ENCODE measurements around the gene STARD8. TPM values are rescaled to one million over a fixed set of nuclear protein-coding genes. Genes with fewer than 3 reads are reported as not detected.

The STARD8 gene
- total and polyA plus RNA-seq, 2 donors (not counting 1 experiment from before 2014, with no cell fraction given): 0.33 to 0.54 TPM

DNA sequence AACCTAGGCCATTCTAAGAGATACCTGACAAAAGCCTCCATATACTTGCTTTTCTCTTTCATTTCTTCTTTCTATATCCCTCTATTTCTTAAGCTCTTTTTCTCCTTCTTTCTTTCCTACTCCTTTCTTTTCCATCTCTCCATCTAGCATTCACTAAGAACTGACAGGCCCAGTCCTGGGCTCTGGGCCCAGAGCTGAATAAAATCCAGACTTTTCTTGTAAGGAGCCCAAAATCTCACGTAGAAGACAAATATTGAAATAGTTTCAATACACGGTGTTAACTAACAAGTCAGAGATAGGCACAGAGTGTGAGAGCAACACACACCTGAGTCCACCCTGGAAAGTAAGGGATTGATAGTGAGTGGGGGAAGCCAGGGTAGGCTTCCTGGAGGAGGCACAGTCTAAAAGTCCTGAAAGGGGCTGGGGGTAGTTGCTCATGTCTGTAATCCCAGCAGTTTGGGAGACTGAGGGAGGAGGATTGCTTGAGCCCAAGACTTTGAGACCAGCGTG lies 108.2 kb downstream of the STARD8 start:
- TF ChIP-seq EZH2 (IDR thresholded peaks at IDR 0.05; ENCODE audit: borderline replicate concordance, insufficient read depth, low read depth, low read length, poor library complexity, severe bottlenecking): no peak
- TF ChIP-seq, protein P1, sequence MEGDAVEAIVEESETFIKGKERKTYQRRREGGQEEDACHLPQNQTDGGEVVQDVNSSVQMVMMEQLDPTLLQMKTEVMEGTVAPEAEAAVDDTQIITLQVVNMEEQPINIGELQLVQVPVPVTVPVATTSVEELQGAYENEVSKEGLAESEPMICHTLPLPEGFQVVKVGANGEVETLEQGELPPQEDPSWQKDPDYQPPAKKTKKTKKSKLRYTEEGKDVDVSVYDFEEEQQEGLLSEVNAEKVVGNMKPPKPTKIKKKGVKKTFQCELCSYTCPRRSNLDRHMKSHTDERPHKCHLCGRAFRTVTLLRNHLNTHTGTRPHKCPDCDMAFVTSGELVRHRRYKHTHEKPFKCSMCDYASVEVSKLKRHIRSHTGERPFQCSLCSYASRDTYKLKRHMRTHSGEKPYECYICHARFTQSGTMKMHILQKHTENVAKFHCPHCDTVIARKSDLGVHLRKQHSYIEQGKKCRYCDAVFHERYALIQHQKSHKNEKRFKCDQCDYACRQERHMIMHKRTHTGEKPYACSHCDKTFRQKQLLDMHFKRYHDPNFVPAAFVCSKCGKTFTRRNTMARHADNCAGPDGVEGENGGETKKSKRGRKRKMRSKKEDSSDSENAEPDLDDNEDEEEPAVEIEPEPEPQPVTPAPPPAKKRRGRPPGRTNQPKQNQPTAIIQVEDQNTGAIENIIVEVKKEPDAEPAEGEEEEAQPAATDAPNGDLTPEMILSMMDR (IDR thresholded peaks at IDR 0.05): no peak
- no peaks in the 10 kb centered on the region for H4K20me1 ChIP-seq (ENCODE audit: control insufficient read depth, insufficient read depth, low read length, poor library complexity, severe bottlenecking)
- H3K79me2 ChIP-seq (ENCODE audit: control insufficient read depth, insufficient read depth, low read length): no peaks in the 10 kb centered on the region
- H3K4me3 Mint-ChIP-seq: no peak overlapping the region
- H3K27me3 Mint-ChIP-seq: peaks cover 3% of the 10 kb centered on the region
- H3K27ac ChIP-seq (ENCODE audit: low read length in 2 of 2): no peak overlapping the region
- DNase-seq: no peak
- POLR2A ChIA-PET: no interaction called here
- H3K27me3 ChIP-seq (replicated peaks in 1 of 4; ENCODE audit: control extremely low read depth in 1 of 4, control insufficient read depth in 3 of 4, insufficient read depth in 4 of 4, low read length in 3 of 4): no peaks in the 10 kb centered on the region
- no CpG with 5 or more reads among the region's 3 CpGs for WGBS (ENCODE audit: insufficient coverage)
- no peaks in the 10 kb centered on the region for H3K4me1 ChIP-seq (ENCODE audit: control insufficient read depth in 2 of 2, insufficient read depth in 2 of 2, low read length in 2 of 2)
- no peaks in the 10 kb centered on the region for H3K36me3 ChIP-seq (replicated peaks in 1 of 2; ENCODE audit: control extremely low read depth in 1 of 2, control insufficient read depth in 1 of 2, extremely low read depth in 1 of 2, insufficient read depth in 2 of 2, low read length in 1 of 2)
- H3K4me3 ChIP-seq (ENCODE audit: control extremely low read depth in 1 of 5, extremely low read depth in 1 of 5, insufficient read depth in 1 of 5, low read depth in 2 of 5, low read length in 4 of 5): no peak overlapping the region
- H2AFZ ChIP-seq (ENCODE audit: insufficient read depth, low read depth, low read length, poor library complexity, severe bottlenecking): no peak overlapping the region
- intact Hi-C loops (cut with micrococcal nuclease): no loop called here
- H3K9ac ChIP-seq (ENCODE audit: low read length): no peak overlapping the region
- H3K9me3 Mint-ChIP-seq (ENCODE audit: insufficient read depth): no peaks in the 10 kb centered on the region
- H3K9me3 ChIP-seq (ENCODE audit: control extremely low read depth in 1 of 3, control insufficient read depth in 2 of 3, insufficient read depth in 1 of 3, low read length in 2 of 3): no peaks in the 10 kb centered on the region
- no peaks in the 10 kb centered on the region for H3K4me1 Mint-ChIP-seq
- ATAC-seq (ENCODE audit: low read depth): no peak
- CTCF ChIA-PET: no interaction called here
- no peak overlapping the region for H3K27ac Mint-ChIP-seq
- H3K4me2 ChIP-seq (replicated peaks; ENCODE audit: low read depth, low read length, poor library complexity, severe bottlenecking): no peak overlapping the region

DNA sequence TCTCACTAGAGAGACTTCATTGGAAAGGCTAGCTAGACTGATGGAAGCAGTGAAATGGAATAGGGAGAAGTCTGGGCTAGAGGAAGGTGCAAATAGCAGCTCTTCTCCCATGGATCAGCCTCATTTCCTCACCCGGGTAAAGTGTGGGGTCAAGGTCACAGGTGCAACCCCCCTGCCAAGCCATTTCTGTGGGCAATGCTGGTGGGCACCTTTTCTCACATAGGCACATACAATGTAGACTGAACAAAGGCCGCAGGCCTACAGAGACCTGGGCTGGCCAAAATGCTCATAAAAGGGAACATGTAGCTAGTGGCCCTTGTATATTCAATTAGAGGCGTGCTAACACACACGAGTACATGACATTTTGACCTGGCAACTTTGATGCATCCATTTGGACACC lies 109.9 kb downstream of the STARD8 start:
- Histone ChIP-seq H3K36me3 (replicated peaks in 1 of 2; ENCODE audit: control extremely low read depth in 1 of 2, control insufficient read depth in 1 of 2, extremely low read depth in 1 of 2, insufficient read depth in 2 of 2, low read length in 1 of 2) (no peaks in the 10 kb centered on the region), H2AFZ (ENCODE audit: insufficient read depth, low read depth, low read length, poor library complexity, severe bottlenecking) (no peak overlapping the region), H3K79me2 (ENCODE audit: control insufficient read depth, insufficient read depth, low read length) (no peaks in the 10 kb centered on the region), H3K9ac (ENCODE audit: low read length) (no peak overlapping the region), H3K27me3 (replicated peaks in 1 of 4; ENCODE audit: control extremely low read depth in 1 of 4, control insufficient read depth in 3 of 4, insufficient read depth in 4 of 4, low read length in 3 of 4) (no peaks in the 10 kb centered on the region), H3K9me3 (ENCODE audit: control extremely low read depth in 1 of 3, control insufficient read depth in 2 of 3, insufficient read depth in 1 of 3, low read length in 2 of 3) (no peaks in the 10 kb centered on the region), H3K4me2 (replicated peaks; ENCODE audit: low read depth, low read length, poor library complexity, severe bottlenecking) (no peak overlapping the region), H3K4me3 (ENCODE audit: control extremely low read depth in 1 of 5, extremely low read depth in 1 of 5, insufficient read depth in 1 of 5, low read depth in 2 of 5, low read length in 4 of 5) (no peak overlapping the region), H3K27ac (ENCODE audit: low read length in 2 of 2) (no peak overlapping the region), H4K20me1 (ENCODE audit: control insufficient read depth, insufficient read depth, low read length, poor library complexity, severe bottlenecking) (no peaks in the 10 kb centered on the region), H3K4me1 (ENCODE audit: control insufficient read depth in 2 of 2, insufficient read depth in 2 of 2, low read length in 2 of 2) (no peaks in the 10 kb centered on the region)
- H3K27me3 Mint-ChIP-seq: peaks cover 3% of the 10 kb centered on the region
- no peak overlapping the region for H3K4me3 Mint-ChIP-seq
- no peak overlapping the region for H3K27ac Mint-ChIP-seq
- TF ChIP-seq EZH2 (IDR thresholded peaks at IDR 0.05; ENCODE audit: borderline replicate concordance, insufficient read depth, low read depth, low read length, poor library complexity, severe bottlenecking): no peak
- TF ChIP-seq, protein P1 (IDR thresholded peaks at IDR 0.05): no peak
- 100% methylated on average over 1 of the region's 4 CpGs for WGBS (ENCODE audit: insufficient coverage)
- ATAC-seq (ENCODE audit: low read depth) (no peak), DNase-seq (no peak)
- ChIA-PET POLR2A (no interaction called here), CTCF (no interaction called here)
- no peaks in the 10 kb centered on the region for H3K9me3 Mint-ChIP-seq (ENCODE audit: insufficient read depth)
- no peaks in the 10 kb centered on the region for H3K4me1 Mint-ChIP-seq
- intact Hi-C loops (cut with micrococcal nuclease): no loop called here

Measured in B cell (primary cell).